DMS 273 (cell line): ENCODE results near the gene PRODH.
"Not testable (repeated sequence)": the region's sequence is repeated elsewhere in the genome, so short reads cannot be mapped to it uniquely, and the experiment has no call there.

ENCODE experiments used
- DNase-seq: peaks from one replicate; lab custom pipeline; 2025; ENCODE audit not compliant: unreplicated experiment; lab: John Stamatoyannopoulos, UW

PRODH gene

DNA sequence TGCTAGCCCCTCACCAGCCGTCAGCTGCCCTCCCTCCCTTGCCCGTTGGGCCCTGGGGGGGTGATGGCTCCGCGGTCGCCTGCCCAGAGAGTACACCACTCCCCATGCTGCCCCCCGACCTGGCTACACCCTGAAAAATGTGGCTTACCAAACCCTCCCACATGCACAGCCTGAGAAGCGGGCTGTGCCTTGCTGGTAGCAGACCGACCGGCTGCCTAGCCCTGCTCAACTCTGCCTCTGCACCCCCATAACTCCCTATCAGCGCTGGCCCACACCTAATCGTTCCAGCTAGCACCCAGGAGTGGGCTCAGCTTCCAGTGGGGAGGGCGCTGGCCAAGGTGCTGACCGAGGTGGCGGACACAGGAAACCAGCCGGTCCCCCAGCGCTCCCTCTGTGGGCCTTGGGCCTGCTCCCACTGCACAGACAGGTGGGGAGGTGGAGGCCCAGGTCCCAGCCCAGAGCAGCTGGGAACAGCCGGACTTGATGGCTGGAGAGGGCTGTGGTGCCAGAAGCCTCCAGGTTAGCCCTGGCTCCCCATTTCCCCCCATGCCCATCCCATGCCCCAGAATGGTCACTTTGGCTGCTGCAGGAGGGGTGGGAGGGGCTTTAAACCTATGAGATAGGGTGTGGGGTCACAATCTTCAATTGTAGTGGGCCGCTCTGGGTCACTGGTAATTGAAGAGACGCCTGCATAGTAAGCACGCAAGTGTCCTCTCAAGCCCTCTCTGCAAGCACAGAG is 32.1 kb upstream of the PRODH start:
- no peak for DNase-seq

DNA sequence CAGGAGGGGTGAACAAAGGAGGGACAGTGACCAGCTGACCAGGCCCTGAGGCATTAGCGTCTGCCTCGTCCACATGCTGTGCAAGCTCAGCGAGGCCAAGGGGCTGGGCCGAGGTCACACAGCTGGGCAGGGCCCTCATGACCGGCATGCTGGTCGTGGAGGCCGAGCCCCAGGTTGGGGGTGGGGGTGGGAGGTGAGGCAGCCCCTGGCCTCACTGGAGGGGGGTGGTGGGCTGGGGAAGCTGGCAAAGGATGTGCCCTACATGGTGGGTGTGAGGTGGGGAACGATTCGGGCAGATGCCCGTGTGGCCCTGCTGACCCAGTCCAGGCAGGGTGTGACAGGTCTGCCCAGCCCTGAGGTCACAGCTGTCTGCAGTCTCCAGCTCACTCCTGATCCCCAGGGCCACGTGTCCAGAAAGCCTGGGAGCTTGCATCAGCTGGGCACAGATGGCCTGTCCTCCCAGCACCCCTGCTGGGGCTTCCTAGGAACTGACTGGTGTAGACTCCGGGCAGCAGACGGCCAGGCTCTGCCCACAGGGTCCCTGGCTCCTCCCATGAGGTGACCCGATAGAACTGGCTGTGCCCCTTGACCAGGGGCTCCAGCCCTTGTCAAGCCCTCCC is 31.4 kb upstream of the PRODH start:
- peak; percentile 85 for DNase-seq

DNA sequence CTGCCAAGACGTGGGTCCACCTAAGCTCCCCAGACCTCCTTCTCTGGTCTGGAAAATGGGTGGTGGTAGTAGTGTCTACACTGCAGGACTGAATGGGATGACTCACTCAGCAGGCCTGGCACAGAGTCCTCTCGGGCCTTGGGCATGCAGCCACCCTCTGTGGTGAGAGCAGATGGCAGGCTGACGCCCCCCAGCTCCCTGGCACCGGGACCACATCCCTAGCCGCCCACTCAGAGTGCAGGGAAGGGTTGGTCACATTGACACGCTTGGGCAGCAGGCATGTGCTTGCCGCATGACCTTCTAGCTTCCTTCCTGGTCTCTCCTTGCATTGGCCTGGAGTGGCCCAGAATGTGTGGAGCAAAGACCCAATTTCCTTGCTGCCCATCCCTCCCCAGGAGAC is 30.7 kb upstream of the PRODH start:
- peak; percentile 71 for DNase-seq

DNA sequence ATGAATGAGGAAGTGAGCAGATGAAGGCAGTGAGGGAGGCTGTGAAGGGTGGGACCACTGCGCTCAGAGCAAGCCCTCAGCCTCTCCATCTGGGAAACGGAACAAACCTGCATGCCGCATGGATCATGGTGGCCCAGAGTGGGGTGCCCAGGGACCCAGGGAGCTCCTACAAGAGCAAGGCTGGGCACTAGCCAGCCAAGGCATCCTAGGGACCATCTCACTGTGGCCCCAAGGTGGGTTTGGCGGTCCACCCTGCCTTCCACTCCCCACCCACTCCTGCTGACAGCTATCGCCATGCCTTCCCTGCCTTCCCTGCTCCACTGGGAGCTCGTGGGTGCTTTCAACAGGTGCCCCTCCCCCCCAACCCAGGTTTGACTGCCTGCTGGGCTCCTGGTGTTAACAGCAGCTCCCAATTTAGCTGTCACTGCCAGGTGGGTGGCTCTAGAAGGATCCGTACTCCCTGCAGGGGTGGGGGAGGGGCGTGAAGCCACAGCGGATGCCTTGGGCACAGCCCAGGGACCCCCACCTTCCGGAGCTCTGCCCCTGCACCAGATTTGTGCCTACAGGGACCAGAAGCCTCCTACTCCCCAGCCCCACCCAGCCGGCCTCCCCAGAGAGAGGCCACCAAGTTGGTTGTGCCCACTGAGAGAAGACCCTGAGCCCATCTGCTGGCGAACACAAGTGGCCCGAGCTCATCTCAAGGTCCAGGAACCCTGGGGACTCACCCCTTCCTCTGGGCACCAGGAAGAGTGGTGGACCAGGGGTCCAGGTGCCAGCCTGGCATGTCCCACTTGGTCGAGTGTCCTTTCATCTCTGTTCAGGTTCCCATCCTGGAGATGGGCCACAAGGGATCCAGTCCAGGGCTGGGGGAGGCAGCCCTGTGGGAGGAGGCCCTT is 29.7 kb upstream of the PRODH start:
- no peak for DNase-seq

DNA sequence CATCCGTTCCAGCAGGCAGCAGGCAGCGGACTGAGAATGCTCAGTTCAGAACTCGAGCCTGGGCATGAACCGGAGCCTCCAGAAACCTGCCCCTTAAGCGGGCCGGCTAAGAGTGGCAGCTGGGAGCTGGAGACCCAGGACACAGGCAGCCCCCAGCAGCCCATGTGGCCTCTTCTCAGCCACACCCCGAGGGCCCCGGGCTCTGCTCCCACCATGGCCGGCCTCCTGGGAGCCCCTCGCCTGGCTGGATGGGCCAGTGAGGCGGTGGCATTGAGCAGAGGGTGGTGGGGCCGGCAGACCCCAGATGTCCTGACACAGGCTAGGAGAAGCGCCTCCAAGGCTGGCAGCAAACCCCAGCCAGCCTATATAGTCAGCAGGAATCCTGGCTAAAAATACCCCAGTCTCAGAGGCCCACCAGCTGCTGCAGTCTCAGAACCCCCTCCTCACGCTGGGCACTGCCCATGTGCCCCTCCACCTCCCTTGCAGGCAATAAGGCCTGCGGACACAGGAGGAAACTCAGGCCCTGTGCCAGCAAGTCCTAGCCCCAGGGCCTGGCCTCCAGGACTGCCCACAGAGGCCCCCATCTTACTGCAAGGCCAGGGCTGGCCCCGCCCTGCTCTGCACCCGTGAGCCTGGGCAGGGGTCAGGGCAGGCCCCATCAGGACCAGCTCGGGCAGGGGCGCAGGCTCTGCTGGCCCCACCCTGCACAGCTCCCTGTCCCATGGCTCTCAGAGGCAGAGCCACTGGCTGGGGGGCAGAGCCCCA is 28.6 kb upstream of the PRODH start:
- peak; percentile 47 for DNase-seq

DNA sequence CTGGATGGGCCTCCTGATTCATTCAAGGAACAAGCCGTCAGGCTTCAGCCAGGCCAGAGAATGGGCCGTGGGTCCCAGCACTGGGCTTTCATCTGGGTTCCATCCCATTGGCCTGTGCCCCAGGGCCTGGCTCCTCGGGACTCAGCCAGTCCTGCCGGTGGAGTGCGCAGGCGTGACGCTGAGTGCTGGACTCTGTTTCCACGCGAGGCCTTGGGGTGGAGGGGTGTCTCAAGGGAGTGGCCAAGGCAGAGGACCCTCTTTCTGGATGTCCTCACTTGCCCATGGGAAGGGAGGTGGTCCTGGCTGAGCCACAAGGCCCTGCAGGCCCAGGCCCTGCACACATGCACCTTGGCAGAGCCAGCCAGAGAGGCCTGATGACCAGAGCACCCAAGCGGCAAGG is 28.0 kb upstream of the PRODH start:
- not testable (repeated sequence) for DNase-seq

DNA sequence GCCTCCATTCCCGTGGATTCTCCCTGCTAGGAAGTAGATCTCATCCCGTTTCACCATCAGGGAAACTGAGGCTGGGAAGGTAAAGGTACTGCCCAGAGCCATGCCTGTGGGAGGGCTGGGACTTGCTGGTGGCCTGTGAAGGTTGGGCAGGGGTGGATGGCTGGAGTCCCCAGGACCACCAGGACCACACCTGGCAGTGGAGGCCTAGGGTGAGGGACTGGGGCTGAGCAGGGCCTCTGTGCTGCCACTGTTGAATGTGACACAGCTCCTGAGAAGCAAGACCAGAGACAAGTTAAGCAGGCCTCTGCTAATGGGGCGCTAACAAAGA is 26.2 kb upstream of the PRODH start:
- DNase-seq: no peak

DNA sequence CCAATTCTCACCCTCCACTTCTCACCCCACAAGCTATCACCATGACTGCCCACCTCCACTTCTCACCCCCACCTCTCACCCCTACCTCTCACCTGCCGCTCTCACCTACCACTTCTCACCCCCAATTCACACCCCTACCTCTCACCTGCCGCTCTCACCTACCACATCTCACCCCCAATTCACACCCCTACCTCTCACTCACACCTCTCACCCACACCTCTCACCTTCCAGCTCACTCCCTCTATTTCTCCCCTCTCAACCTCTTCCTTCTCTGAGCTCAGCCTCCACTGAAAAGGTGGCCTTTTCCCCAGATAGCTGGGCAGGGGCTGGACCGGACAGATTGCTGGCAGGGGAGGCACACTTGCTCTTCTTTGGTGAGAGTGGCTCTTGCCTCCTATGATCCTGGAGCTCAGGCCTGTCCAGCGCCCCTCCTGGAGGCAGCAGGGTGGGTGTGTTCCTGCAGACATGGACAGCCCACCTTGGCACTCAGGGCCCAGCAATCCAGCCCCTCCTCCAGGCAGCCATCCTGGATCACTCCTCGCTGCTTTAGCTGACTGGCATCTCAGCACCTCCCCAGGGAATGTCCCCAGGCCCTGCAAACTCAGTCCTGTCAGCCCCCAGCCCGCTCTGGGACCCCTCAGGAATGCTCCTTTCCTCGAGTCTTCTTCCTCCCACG is 25.7 kb upstream of the PRODH start:
- DNase-seq: not testable (repeated sequence)

DNA sequence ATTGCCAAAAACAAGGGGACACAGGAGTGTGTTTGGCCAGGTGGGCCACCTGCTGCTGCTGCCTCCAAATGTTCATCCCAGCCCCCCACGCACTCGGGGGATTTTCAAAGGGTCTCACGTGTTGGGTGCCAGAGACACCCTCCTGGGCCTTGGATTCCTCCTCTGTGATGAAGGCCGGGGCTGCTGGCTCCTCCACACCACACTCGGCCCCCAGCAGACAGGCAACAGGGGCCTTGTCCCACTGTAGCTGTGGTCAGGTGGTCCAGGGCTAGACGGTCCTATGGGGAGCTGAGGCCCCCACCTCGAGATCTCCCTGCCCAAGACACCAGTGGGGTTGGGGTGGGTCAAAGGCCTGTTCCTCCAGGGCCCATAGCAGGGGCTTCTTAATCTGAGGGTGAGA is 25.1 kb upstream of the PRODH start:
- DNase-seq: not testable (repeated sequence)

DNA sequence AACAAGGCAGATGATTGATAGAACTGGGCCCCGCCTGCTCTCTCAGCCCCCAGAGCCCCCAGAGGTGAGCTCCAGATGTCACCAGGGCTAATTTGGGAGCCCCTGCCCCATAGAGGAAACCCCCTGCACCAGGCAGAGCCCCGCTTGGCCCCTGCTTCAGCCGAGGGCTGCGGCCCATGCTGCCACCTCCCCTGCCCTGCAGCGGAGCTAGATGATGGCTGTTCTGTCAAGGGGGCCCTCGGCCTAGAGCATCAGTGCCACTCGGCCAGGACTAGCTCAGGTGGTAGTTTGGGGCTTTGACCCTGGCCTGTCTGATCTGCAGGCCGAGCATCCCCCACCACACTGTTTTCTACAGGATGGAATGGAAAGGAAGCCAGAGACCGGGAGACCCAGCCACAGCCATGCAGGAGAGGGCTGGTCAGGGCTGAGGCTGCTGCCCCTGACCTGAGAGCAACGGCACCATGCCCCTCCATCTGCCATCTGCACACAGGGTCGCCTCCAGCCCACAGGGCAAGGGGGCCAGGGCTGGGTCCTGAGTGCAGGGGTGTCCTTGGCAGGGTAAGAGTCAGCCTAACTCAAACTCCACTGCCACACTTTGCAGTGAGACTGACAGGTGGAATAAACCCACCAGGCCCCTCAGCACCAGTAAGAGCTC is 24.2 kb upstream of the PRODH start:
- DNase-seq: not testable (repeated sequence)

DNA sequence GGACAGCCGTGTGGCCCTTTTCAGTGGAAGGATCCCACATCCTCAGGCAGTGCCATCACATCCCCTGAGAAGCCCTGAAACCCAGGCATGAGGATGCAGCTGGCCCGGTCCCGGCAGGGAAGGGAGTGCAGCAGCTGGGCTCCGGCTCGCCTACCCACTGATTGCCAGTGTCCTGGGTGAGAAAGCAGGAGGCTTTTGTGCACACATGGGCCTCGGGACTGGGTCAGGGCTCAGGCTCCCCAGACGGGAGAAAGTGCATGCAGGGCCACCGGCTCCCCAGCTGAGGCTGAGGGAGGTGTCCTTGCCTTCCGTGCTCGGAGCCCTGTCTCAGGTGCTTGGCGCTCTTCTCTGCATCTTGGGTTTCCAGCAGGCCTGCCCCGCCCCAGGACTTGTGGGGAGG is 23.6 kb upstream of the PRODH start:
- not testable (repeated sequence) for DNase-seq

DNA sequence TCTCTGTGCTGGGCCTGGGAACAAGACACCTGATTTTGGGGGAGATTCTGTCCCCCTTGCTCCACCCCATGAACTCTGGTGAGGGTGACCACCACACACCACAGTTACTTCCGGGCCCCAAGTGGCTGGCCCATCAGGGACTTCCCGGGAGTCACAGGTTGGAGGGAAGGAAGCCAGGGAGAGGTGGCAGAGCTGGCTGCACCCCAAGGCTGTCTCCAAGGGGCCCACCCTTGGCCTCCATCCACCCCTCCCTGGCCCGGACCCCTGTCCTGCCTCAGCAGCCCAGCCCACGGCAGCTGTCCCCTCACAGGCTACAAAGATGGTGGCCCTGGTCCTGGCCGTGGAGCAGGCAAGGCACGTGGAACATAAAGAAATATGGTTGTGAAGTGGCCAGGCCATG is 23.2 kb upstream of the PRODH start:
- DNase-seq: not testable (repeated sequence)

DNA sequence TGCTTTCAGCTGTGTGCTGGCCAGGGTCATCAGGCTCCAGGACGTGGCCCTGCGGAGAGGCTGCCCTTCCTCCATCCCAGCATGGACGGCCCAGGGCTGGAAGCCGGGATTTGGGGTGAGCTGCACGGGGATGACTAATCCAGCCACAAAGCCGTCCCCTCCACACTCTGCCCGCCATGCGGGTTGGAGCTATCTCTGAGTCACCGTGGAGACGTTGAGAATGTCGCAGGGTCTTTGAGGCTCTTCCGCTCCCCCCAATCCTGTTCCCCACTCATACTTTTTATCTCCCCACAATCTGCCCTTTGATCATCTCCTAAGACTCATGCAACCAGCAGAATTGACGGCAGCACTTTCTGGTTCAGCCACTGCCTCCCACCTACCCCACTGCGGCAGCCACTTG is 22.6 kb upstream of the PRODH start:
- DNase-seq: not testable (repeated sequence)

DNA sequence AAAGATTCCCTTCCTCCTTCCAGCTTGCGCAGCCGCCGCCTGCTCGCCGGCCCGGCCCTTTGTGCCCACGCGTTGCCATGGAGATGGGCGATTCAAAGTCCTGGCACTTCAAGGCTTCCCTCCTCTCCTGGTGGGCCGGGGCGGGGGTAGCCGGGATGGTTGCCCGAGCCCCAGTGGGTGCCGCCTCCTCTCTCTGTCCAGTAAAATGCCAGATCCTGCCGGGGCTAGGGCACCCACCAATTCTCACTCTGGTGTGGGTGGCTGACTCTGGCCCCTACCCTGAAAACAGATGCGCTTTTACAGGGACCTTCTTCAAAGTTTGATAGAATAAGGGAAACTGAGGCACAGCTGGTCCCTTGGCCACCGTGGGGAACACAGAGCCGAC is 22.2 kb upstream of the PRODH start:
- DNase-seq: not testable (repeated sequence)

DNA sequence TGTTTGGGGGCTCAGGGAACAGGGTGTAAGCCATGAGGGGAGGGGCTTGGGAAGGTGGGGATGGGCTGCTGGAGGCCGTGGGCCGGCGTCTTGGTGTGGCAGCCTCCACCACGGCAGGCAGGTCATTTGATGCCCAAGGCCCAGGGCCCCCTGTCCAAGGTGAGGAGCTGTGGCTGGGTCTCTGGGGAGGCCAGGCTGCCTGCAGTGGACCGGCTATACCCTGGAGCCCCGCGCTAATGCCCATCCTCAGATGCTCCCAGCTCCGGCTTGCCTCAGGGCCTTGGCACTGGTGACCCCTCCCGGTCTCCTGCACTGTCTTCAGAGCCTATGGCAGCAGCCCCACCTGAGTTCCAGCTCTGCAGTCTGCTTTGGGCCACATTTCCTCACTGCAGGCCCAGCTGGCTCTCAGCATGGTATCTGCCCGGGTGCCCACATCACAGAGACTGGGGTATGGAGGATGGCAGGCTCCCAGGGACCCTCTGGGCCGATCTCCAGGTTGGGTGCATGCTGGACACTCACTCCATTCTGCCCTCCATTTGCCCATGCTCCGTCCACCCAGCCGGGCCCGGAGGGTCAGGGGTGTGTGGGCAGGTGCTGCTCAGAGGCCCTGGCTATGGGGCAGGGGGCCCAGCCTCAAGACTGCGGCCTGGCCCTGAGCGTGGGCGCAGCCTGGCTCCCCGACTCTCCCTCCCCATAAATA is 21.7 kb upstream of the PRODH start:
- not testable (repeated sequence) for DNase-seq

DNA sequence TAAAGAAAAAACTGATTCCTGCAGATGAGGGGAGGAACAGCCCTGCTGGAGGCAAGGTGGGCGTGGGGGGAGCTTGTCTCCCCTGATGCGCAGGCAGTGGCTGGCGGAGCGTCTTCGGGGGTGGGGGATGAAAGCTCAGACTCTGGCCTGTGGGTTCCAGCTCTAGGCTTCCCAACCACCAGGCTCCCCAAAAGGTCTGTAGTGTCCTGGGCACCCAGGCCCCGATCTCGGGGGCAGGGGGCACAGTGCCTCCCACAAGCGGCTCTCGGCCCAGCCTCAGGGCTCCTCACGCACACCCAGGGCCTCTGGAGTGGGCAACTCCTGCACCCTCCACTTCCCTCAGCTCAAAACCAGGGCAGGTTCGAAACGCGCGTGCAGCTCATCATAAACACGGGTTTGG is 20.9 kb upstream of the PRODH start:
- not testable (repeated sequence) for DNase-seq

DNA sequence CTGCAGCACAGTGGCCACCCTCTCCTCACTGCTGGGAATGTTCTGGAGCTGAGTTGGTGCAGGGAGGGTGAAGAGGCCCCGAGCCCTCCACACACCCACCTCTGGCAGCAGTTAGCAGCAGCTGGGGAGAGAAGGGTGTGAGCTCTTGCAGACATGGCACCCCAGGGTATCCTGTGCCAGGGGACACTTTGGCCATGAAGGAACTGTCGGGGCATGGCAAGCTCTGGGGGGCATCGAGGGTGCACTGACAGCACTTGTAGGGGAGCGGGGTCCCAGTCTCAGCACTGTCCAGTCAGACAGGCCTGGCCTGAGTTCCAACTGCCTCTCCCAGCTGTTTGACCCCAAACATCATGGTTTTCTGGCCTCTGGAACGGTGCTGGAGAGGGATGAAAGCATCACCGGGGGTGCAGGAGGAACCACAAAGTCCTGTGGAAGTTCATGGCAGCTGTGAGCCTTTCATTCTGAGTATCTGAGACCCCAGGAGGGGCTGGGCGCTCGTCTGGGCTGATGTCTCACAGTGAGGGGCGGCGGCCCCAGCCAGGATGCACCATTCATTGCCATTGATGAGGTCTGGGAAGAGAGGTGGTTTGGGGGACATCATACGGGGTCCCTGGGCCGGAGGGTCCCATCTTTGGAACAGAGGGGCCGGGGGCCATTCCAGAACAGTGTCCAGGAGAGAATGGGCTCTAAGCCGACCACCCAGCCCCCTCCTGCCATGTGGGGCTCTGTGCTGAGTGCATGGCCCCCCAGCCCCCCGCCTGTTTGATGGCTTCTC is 20.2 kb upstream of the PRODH start:
- DNase-seq: not testable (repeated sequence)

DNA sequence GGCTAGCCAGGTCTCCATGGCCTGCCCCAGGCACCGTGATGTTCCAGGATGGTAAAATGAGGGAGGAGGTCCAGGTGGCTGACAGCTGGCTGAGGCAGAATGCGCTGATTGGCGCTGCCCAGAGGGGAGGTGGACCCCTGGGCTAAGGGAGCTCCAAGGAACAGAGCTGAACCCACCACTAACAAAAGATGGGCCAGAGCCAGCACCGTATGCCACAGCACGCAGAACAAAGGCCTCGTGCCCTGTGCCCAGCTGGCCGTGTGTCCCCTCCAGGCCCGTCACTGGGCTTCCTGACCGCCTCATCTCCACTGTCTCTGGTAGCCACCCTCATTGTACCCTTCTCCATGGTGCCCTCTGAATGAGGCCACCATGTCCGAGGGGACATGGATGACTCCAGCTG is 19.6 kb upstream of the PRODH start:
- DNase-seq: no peak
